Prostate gland (tissue), 2 donors: ENCODE data around the gene JARID2. TPM values are rescaled to one million over a fixed set of nuclear protein-coding genes. Genes with fewer than 3 reads are reported as not detected.
A peak's percentile ranks its signal among the peaks of the same experiment; 100 is the strongest.

ENCODE experiments used
- DNase-seq: peaks from one replicate; pipeline ENCODE4 v3.0.0-alpha.2; 2019; ENCODE audit warnings: low spot score
- H3K27ac ChIP-seq, 2 donors: fragments of 200-600 bp; sonication (generic); 2 replicates each; pipeline ENCODE4 v1.5.1; 2017 to 2019
- H3K27me3 ChIP-seq: fragments of 200-600 bp; sonication (generic); replicated peaks from 2 replicates; pipeline ENCODE4 v1.5.1; 2019; ENCODE audit not compliant: insufficient read depth
- H3K36me3 ChIP-seq, 2 donors: fragments of 200-600 bp; sonication (generic); 1 replicate in 1 of 2; 2 replicates in 1 of 2; pipeline versions ENCODE4 v1.5.1 to v1.8.1; 2017 to 2019
- H3K4me1 ChIP-seq: fragments of 200-600 bp; sonication (generic); replicated peaks from 2 replicates; pipeline ENCODE4 v1.5.1; 2019
- H3K4me3 ChIP-seq, 2 donors: fragments of 200-600 bp; sonication (generic); 2 replicates each; pipeline ENCODE4 v1.5.1; 2017 to 2019
- H3K9me3 ChIP-seq: fragments of 200-600 bp; sonication (generic); 2 replicates; pipeline ENCODE4 v1.5.1; 2017
- POLR2A ChIP-seq: fragments of 450-650 bp; IDR thresholded peaks from one replicate; pipeline ENCODE4 v1.6.1; 2016; ENCODE audit warnings: antibody characterized with exemption, mild to moderate bottlenecking
- POLR2AphosphoS5 ChIP-seq: sonication (generic); formaldehyde crosslinking; IDR thresholded peaks from one replicate; pipeline ENCODE4 v1.6.1; 2017; ENCODE audit warnings: antibody characterized with exemption
- WGBS: methylation state at CpG from one replicate; pipeline ENCODE4 v1.1.5; 2018; 5-methylcytosine and 5-hydroxymethylcytosine counted together
- intact Hi-C: fragments of 100-400 bp; cut with DNase I; formaldehyde crosslinking; loops from one replicate; pipeline ENCODE4 v1.14.2; 2022
- total RNA-seq, 2 donors: library from RNA; depleted of rRNA; stranded (reverse); fragments of >200 nt; gene quantifications; one replicate each; pipeline ENCODE4 v1.1.0, GENCODE V29; 2016
- TF ChIP-seq, protein P1 (sequence below), 4 experiments: fragments of 200-600 bp in 2 of 4; fragments of 450-650 bp in 2 of 4; sonication (generic) in 2 of 4; IDR thresholded peaks; 1 replicate in 3 of 4; 2 replicates in 1 of 4; pipeline ENCODE4 v1.5.1; 2016 to 2019; ENCODE audit warnings: antibody characterized with exemption in 4 of 4, mild to moderate bottlenecking in 2 of 4, moderate library complexity in 2 of 4

The JARID2 gene
- total RNA-seq, 2 donors from 2014 or later, result 7.7 to 35.4 TPM

DNA sequence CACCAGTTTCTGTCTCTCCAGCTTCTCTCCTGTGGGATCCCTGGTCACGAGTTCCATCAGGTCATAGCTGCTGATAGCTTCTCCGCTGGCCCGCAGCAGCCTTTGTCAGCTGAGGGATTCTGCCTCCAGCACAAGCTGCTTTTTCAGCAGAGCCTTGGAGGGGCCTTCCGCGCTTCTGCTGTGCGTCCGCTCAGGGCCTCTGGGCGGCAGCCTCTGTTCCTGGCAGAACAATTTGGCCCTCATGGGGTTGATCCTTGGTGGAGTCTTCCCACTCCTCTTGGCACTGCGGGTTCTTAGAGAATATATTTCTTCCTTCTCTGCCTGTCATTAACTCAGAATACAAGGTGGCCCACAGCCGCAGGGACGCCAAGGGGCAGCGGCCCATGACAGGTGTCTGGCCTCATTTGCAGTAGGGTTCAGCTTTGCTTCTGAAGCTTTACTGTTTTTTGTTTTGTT is 258.2 kb downstream of the JARID2 start:
- Histone ChIP-seq H3K4me3 (peak overlapping the region in 1 of 2 donors; percentile 15), H3K9me3 (no peaks in the 10 kb centered on the region), H3K36me3 (no peaks in the 10 kb centered on the region), H3K4me1 (peaks cover 19% of the 10 kb centered on the region), H3K27ac (peak overlapping the region; percentile 71 to 74), H3K27me3 (no peaks in the 10 kb centered on the region)
- intact Hi-C loops, result loop anchor here (5.0 kb wide), 1 partner anchor 118 kb away; no protein-coding TSS in a partner anchor
- peak; percentile 25 for DNase-seq
- 50% methylated on average over 12 of the region's 12 CpGs for WGBS
- TF ChIP-seq, protein P1, sequence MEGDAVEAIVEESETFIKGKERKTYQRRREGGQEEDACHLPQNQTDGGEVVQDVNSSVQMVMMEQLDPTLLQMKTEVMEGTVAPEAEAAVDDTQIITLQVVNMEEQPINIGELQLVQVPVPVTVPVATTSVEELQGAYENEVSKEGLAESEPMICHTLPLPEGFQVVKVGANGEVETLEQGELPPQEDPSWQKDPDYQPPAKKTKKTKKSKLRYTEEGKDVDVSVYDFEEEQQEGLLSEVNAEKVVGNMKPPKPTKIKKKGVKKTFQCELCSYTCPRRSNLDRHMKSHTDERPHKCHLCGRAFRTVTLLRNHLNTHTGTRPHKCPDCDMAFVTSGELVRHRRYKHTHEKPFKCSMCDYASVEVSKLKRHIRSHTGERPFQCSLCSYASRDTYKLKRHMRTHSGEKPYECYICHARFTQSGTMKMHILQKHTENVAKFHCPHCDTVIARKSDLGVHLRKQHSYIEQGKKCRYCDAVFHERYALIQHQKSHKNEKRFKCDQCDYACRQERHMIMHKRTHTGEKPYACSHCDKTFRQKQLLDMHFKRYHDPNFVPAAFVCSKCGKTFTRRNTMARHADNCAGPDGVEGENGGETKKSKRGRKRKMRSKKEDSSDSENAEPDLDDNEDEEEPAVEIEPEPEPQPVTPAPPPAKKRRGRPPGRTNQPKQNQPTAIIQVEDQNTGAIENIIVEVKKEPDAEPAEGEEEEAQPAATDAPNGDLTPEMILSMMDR (IDR thresholded peaks at IDR 0.05), result peak in 1 of 4 experiments; percentile 22
- TF ChIP-seq POLR2A, result no peak

DNA sequence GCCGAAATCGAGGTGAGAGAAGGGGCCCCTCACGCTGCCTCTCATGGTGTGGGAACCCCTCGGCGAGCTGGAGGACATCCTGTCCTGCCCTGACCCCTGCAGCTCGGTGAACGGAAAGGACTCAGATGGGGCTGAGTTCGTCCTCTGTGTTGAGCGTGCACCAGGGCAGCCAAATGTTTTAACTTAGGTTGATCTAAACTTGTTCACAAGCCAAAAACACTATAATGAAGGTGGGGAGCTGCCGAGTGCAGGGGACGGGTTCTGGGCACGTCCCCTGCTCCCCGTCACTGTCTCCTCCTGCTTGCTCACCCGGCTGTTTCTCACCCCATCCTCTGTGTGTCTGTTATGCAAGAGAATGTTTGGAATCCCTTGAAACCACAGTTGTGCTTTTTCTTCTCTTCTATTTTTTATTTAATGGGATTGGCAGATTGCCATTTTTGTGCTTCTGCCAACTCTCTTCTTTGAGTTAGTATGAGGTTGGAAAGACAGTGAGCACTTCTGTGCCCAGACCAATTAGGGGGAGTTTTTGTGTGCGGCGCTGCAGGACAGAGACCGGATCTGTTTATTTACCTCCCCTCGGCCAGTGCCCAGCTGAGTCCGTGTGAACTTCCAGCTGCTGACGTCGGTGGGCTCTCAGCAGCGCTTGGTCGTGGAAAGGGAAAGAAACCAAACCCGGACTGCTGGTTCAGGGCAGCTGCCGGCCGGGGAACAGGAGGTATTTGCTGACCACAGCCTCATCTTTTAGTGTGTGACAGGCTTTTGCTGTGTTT is 258.9 kb downstream of the JARID2 start:
- Histone ChIP-seq H3K9me3 (no peaks in the 10 kb centered on the region), H3K36me3 (no peaks in the 10 kb centered on the region), H3K4me1 (peaks cover 19% of the 10 kb centered on the region), H3K4me3 (peak overlapping the region; percentile 7 to 15), H3K27ac (peak overlapping the region; percentile 71 to 74), H3K27me3 (no peaks in the 10 kb centered on the region)
- DNase-seq, result peak; percentile 86
- intact Hi-C loops, result loop anchor here (5.0 kb wide), 1 partner anchor 118 kb away; no protein-coding TSS in a partner anchor
- WGBS, result 5% methylated on average over 26 of the region's 26 CpGs
- peak; percentile 89 for TF ChIP-seq POLR2AphosphoS5
- TF ChIP-seq, protein P1 (IDR thresholded peaks at IDR 0.05), result no peak
- TF ChIP-seq POLR2A, result no peak

DNA sequence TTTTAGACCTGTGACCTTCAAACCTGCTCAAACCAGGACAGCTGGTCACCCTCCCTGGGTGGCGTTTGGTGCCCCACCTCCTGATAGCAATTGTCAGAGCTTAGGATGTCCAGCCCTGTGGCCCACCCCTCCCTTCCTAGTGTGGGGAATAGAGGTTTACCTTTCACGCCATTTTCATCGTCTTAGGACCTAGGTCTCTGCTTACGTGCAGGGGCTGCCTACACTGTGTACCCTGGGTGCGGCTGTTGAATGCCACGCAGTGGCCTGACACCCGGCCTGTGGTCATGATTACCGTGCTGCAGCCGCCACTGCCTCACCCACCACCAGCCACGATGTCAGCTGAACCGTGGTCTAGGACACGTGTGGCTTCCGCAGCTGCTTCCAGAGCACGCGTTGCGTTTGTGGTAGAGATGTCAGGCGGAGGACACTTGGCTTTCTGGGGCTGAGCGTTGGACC is 259.6 kb downstream of the JARID2 start:
- intact Hi-C loops, result no loop called here
- H3K4me1 ChIP-seq, result peaks cover 19% of the 10 kb centered on the region
- no peaks in the 10 kb centered on the region for H3K36me3 ChIP-seq
- no peak overlapping the region for H3K4me3 ChIP-seq
- 65% methylated on average over 18 of the region's 18 CpGs for WGBS
- no peaks in the 10 kb centered on the region for H3K27me3 ChIP-seq
- TF ChIP-seq POLR2AphosphoS5, result no peak
- TF ChIP-seq, protein P1 (IDR thresholded peaks at IDR 0.05), result no peak
- no peak for TF ChIP-seq POLR2A
- H3K27ac ChIP-seq, result peak overlapping the region; percentile 71 to 74
- no peak for DNase-seq
- H3K9me3 ChIP-seq, result no peaks in the 10 kb centered on the region

DNA sequence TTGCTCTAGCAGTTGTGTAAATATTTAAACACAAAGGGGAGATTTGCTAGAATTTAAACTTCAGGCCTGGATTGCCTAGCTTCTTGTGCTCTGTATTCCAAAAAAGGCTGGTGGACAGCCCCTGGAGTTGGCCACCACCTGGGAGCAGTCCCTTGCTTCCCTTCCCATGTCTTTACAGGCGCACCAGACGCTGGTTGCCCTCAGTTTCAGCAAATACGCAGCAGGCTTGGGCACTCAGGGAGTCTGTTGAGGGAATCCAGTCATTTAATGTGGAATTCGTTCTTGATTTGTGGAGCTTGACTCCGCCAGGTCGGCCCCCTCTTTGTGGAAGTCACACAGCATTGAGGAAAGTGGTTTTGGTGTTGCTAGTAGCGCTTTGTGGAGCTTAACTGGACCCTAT is 260.2 kb downstream of the JARID2 start:
- Histone ChIP-seq H3K27ac (peak overlapping the region in 1 of 2 donors; percentile 74), H3K36me3 (no peaks in the 10 kb centered on the region), H3K27me3 (no peaks in the 10 kb centered on the region), H3K4me3 (no peak overlapping the region), H3K4me1 (peaks cover 19% of the 10 kb centered on the region), H3K9me3 (no peaks in the 10 kb centered on the region)
- intact Hi-C loops, result no loop called here
- 93% methylated on average over 7 of the region's 7 CpGs for WGBS
- no peak for DNase-seq
- TF ChIP-seq, protein P1 (IDR thresholded peaks at IDR 0.05), result no peak
- no peak for TF ChIP-seq POLR2AphosphoS5
- no peak for TF ChIP-seq POLR2A

DNA sequence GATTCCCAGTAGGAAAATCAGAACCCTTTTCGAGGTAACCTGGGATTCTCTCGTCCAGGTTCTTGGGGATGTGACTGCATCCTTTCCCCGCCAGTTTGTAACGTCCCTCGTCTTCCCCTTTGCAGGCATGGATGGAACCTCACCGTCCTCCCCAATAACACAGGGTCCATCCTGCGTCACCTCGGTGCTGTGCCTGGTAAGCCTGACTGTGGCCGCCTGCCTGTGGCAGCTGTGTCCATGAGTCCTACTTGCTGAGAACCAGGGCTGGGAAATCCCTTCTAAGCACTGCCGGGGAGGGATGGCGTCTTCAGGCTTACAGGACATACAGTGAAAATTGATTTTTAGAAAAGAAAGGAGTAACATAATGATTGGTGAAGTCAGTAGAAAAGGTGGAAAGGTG is 261.4 kb downstream of the JARID2 start:
- H3K9me3 ChIP-seq, result no peaks in the 10 kb centered on the region
- intact Hi-C loops, result no loop called here
- H3K27ac ChIP-seq, result no peak overlapping the region
- no peak for DNase-seq
- no peaks in the 10 kb centered on the region for H3K27me3 ChIP-seq
- H3K36me3 ChIP-seq, result no peaks in the 10 kb centered on the region
- TF ChIP-seq POLR2AphosphoS5 (no peak), POLR2A (no peak)
- TF ChIP-seq, protein P1 (IDR thresholded peaks at IDR 0.05), result no peak
- no peak overlapping the region for H3K4me3 ChIP-seq
- WGBS, result 98% methylated on average over 11 of the region's 11 CpGs
- H3K4me1 ChIP-seq, result peaks cover 19% of the 10 kb centered on the region
